HG03280 (cell line): ENCODE results near the gene LYSET.
"Not testable (repeated sequence)": the region's sequence is repeated elsewhere in the genome, so short reads cannot be mapped to it uniquely, and the experiment has no call there.

Experiments used
- ATAC-seq: cut with Tn5 transposase; IDR thresholded peaks from one replicate; pipeline ENCODE4 v1.9.1; 2021; ENCODE audit warnings: mild to moderate bottlenecking, moderate library complexity; ENCODE audit not compliant: unreplicated experiment

LYSET gene

GRCh38 chr14:93165271-93166265 lies 19.5 kb upstream of the LYSET start:
- ATAC-seq, result not testable (repeated sequence)

DNA sequence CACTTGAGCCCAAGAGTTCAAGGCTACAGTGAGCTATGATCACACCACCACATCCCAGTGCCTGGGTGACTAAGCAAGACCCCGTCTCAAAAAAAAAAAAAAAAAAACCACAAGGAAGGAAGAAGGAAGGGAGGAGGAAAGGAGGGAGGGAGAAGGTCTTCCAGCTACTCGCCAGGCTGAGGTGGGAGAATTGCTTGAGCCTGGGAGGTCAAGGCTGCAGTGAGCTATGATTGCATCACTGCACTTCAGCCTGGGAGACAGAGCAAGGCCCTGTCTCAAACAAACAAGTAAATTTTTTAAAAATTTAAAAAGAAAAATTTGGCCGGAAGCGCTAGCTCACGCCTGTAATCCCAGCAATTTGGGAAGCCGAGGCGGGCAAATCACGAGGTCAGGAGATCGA lies 16.5 kb upstream of the LYSET start:
- ATAC-seq, result not testable (repeated sequence)

DNA sequence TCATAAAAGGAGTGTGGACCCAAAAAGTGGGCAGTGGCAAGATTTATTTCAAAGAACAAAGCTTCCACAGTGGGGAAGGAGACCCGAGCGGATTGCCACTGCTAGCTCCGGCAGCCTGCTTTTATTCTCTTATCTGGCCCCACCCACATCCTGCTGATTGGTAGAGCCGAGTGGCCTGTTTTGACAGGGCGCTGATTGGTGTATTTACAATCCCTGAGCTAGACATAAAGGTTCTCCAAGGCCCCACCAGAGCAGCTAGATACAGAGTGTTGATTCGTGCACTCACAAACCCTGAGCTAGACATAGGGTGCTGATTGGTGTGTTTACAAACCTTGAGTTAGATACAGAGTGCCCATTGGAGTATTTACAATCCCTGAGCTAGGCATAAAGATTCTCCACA lies 15.5 kb upstream of the LYSET start:
- ATAC-seq, result not testable (repeated sequence)

GRCh38 chr14:93170141-93170540 lies 15.0 kb upstream of the LYSET start:
- ATAC-seq, result not testable (repeated sequence)

DNA sequence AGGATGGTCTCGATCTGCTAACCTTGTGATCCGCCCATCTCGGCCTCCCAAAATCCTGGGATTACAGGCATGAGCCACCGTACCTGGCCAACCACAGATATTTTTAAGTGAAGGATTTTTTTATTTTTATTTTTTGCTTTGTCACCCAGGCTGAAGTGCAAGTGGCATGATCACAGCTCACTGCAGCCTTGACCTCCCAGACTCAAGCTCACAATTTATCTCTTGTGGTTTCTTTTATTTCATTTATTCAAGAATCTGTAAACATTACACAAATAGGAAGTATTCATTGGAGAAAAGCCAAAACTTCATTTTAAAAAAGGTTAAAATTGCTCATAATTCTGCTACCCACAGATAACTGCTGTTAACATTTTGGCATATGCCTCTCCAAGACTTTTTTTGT lies 13.7 kb upstream of the LYSET start:
- ATAC-seq, result no peak

GRCh38 chr14:93173943-93174395 lies 11.1 kb upstream of the LYSET start:
- ATAC-seq, result no peak

DNA sequence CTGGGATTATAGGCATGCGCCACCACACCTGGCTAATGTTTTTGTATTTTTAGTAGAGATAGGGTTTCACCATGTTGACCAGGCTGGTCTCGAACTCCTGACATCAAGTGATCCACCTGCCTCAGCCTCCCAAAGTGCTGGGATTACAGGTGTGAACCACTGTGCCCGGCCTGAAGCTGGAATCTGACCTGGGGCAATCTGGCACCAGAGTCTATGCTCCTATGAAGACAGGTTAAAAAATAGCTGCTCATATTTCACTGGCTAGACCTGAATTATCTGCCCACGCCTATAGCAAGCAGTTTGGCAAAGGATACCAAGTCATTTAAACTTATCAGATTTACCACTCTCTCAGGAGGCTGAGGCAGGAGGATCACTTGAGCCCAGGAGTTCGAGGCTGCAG lies 10.4 kb upstream of the LYSET start:
- ATAC-seq, result not testable (repeated sequence)

DNA sequence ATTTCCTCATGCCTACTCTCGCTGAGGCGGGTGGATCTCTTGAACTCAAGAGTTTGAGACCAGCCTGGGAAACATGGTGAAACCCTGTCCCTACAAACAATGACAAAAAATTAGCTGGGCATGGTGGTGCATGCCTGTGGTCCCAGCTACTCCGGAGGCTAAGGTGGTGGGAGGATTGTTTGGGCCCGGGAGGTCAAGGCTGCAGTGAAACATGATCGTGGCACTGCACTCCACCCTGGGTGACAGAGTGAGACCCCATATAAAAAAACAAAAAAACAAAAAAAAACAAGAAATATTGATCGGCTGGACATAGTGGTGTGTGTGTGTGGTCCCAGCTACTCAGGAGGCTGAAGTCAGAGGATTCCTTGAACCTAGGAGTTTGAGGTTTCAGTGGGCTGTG lies 9.6 kb upstream of the LYSET start:
- no peak for ATAC-seq

DNA sequence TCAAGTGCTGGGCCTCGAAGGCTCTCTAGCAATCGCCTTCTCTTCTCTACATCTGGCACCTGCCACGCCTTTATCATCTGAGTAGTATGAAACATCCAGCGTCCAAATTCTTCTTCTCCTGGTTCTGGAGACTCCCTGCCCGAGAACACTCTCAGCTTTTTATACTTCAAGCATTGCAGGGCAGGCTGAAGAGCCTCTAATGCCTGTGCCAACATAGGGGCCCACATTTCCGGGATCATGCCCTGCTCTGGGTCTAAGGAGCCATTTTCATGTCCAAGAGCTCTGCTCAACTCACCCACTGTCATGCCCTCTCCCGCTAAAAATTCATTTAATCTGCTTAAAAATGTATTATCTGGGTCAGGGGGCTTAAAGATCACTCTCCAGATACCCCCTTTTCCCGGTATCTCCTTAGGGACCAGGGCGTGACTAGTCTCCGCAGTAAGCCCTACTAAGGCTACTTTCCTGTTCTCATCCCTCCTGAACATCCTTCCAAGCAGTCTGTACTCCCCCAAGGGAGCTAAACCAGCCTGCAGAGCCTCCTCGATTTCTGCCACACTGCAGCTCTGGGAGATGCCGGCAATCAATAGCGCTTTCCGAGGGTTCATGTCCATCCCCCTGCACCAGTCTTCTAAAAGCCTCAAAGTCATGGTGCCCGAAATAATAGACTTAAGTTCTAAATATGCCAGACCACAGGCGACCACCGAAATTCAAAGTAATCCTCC lies 1.4 kb upstream of the LYSET start:
- ATAC-seq, result no peak

DNA sequence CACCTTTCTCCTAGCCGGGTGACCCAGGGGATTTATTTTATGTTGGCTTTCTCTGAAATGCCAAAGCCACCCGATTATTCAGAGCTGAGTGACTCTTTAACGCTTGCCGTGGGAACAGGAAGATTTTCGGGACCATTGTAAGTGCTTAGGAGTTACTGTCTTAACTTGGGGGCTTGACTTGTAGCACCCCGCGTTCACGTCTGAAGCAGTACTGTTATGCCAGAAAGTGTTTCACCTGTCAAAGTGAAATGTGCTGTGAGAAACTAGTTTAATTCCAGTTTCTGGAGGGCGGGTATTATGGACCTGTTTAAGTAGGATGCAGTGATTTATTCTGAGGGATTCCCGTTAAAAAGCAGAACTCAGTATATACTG lies 218 bp downstream of the LYSET start:
- ATAC-seq, result no peak

DNA sequence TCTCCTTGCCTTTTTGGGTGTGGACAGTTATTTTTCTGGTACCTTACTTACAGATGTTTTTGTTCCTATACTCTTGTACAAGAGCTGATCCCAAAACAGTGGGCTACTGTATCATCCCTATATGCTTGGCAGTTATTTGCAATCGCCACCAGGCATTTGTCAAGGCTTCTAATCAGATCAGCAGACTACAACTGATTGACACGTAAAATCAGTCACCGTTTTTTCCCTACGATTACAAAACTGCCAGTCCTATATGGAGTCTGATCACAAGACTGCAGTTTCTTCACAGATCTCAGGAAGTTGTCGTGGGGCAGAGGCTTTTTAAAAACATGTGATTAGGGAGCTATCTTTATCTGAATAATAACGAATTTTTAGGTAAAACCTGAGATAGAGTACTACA lies 1.3 kb downstream of the LYSET start:
- ATAC-seq, result no peak

- ATAC-seq, result no peak
Observed at GRCh38 chr14:93186956-93187355, 1.8 kb downstream of the LYSET start.

DNA sequence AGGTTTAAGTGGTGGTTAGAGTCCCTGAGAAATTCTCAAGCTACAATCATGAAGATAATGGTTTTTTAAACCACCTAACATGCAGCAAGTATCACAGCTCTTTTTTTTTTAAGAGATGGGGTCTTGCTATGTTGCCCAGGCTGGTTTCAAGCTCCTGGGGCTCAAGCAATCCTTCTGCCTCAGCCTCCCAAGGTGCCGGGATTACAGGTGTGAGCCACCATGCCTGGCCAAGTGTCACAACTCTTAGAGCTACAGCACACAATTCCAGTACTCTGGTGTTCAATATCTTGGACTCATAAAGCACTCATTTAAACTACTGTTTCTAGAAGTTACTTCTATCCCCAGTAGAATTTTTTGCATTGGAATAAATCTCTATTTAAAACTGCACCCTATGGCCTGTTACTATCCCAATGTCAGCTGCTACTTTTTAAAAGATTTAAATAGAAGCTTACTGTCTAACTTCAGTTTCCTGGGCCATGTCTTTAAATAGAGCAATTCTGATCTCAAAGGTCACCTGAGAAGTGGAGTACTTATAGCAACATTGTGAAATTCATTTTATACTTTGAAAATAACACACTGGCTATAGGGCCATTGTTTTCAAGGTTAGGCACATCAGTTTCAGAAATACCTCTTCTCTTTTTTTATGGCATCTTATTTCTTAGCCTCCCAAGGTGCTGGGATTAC lies 10.3 kb downstream of the LYSET start:
- ATAC-seq, result no peak

DNA sequence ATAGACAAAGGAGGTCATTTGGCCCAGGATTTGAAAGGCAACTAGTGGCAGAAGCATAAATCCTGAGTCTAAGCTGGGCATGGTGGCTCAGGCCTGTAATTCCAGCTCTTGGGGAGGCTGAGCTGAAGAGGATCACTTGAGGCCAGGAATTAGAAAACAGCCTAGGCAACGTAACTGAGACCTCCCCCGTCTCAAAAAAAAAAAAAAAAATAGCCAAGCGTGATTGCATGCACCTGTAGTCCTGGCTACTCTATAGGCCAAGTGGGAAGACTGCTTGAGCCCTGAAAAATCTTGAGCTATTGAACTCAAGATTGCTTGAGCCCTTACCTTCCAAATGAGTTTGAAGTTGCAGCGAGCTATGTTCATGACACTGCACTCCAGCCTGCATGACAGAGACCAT lies 13.9 kb downstream of the LYSET start:
- no peak for ATAC-seq

- ATAC-seq, result no peak
Observed at GRCh38 chr14:93200553-93200952, 15.4 kb downstream of the LYSET start.

- ATAC-seq, result no peak
Observed at GRCh38 chr14:93201155-93201704, 16.1 kb downstream of the LYSET start.

DNA sequence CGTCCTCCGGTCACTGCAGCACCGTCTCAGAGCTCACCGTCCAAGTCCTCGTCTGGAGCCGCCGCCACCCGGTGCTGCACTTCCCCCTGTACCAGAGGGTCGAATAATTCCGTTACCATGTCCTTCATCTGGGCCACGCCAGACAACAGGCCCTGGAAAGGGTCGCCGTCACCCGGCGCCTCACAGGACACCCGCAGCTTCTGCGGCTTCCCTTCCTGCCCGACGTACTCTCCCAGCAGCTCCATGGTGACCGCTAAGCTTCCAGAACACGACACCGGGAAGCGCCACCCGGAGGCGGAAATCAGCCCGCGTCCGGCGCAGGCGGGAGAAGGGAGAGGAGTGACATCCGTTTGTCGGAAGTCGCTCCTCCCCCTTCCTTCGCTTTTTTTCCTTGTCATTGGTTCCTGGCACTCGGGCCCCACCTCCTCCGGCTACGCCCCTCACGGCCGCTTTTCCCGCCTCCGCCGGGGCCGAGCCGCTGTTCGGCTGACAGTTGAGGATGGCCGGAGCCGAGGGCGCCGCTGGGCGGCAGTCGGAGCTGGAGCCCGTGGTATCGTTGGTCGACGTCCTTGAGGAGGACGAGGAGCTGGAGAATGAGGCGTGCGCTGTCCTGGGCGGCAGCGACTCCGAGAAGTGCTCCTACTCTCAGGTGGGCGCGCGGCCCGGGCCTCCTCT lies 21.8 kb downstream of the LYSET start, which contains the start of the genes GON7 and UBR7:
TSS of gene GON7 (minus strand) at position 273 of the 675 bp plus-strand sequence. CDS start at position 245, 28 bp downstream.
TSS of gene UBR7 (plus strand) at position 464 of the 675 bp plus-strand sequence. CDS start at position 500, 36 bp downstream.
- peak; percentile 86 for ATAC-seq

GRCh38 chr14:93207468-93208308 lies 22.6 kb downstream of the LYSET start:
- peak; percentile 35 for ATAC-seq

DNA sequence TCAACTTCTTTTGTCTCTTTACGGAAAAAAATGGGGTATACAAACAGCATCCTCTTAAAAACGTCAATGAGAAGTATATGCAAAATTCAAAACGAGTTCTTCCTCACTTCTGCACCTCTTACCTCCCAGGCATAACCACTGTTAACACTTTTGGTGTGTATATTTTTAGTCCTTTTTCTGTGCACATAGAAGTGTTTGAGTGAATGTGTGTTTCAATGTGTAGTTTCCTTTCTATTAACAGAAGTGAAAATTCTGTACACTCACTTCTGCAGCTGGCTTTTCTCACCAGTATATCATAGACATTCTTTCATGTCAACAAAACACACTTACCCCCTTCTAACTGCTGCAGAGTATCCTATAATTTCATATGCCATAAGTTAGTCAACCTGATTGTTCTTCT lies 27.3 kb downstream of the LYSET start:
- ATAC-seq, result peak; percentile 63
